ENCODE measurements around the gene SMAD4.
"Not testable (repeated sequence)": the region's sequence is repeated elsewhere in the genome, so short reads cannot be mapped to it uniquely, and the experiment has no call there.

SMAD4 gene

GRCh38 chr18:51091270-51091669, 61.3 kb downstream of the SMAD4 start:
- Histone ChIP-seq H3K27ac (ENCODE audit: poor library complexity, severe bottlenecking) (no peak overlapping the region), H3K4me1 (ENCODE audit: insufficient read depth, poor library complexity, severe bottlenecking) (no peaks in the 10 kb centered on the region), H3K36me3 (ENCODE audit: low read depth) (peaks cover 7% of the 10 kb centered on the region), H3K9me3 (ENCODE audit: severe bottlenecking) (peaks cover 3% of the 10 kb centered on the region), H3K4me3 (ENCODE audit: severe bottlenecking) (no peak overlapping the region), H3K27me3 (ENCODE audit: insufficient read depth, poor library complexity, severe bottlenecking) (no peaks in the 10 kb centered on the region)
- DNase-seq (ENCODE audit: low spot score) = no peak
- TF ChIP-seq, protein P1, sequence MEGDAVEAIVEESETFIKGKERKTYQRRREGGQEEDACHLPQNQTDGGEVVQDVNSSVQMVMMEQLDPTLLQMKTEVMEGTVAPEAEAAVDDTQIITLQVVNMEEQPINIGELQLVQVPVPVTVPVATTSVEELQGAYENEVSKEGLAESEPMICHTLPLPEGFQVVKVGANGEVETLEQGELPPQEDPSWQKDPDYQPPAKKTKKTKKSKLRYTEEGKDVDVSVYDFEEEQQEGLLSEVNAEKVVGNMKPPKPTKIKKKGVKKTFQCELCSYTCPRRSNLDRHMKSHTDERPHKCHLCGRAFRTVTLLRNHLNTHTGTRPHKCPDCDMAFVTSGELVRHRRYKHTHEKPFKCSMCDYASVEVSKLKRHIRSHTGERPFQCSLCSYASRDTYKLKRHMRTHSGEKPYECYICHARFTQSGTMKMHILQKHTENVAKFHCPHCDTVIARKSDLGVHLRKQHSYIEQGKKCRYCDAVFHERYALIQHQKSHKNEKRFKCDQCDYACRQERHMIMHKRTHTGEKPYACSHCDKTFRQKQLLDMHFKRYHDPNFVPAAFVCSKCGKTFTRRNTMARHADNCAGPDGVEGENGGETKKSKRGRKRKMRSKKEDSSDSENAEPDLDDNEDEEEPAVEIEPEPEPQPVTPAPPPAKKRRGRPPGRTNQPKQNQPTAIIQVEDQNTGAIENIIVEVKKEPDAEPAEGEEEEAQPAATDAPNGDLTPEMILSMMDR (IDR thresholded peaks at IDR 0.05; ENCODE audit: poor library complexity, severe bottlenecking) = no peak
- peak; percentile 46; the same call in 1 of the 3 replicates for ATAC-seq (ENCODE audit: low read depth)

DNA sequence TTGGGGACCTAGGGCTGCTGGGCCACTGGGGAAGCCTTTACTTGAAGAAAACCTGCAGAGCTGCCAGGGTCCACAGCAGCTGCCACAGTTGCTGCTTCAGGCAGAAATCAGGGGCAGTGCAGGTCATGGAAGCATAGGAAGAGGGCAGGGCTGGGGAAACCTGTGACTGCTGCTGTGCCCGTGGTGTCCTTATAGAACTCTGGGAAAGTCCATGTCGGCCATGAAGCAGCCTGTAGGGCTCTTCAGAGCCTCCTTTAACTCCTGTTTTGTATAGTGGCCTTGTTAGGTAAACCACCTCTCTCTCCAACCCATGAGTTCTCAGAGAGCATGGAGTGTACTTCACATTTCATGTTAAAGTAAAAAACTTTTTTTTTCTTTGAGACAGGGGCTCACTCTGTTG, 62.1 kb downstream of the SMAD4 start:
- Histone ChIP-seq H3K4me1 (ENCODE audit: insufficient read depth, poor library complexity, severe bottlenecking) (no peaks in the 10 kb centered on the region), H3K36me3 (ENCODE audit: low read depth) (no peaks in the 10 kb centered on the region; the same call in 1 of the 2 replicates), H3K27me3 (ENCODE audit: insufficient read depth, poor library complexity, severe bottlenecking) (no peaks in the 10 kb centered on the region), H3K4me3 (ENCODE audit: severe bottlenecking) (no peak overlapping the region), H3K9me3 (ENCODE audit: severe bottlenecking) (peaks cover 3% of the 10 kb centered on the region), H3K27ac (ENCODE audit: poor library complexity, severe bottlenecking) (no peak overlapping the region)
- TF ChIP-seq, protein P1 (IDR thresholded peaks at IDR 0.05; ENCODE audit: poor library complexity, severe bottlenecking) = no peak
- ATAC-seq (ENCODE audit: low read depth) (peak; percentile 23; the same call in 1 of the 3 replicates), DNase-seq (ENCODE audit: low spot score) (no peak)

- H3K4me1 ChIP-seq (ENCODE audit: insufficient read depth, poor library complexity, severe bottlenecking); H3K36me3 ChIP-seq (ENCODE audit: low read depth); H3K27ac ChIP-seq (ENCODE audit: poor library complexity, severe bottlenecking); H3K27me3 ChIP-seq (ENCODE audit: insufficient read depth, poor library complexity, severe bottlenecking); ATAC-seq (ENCODE audit: low read depth); H3K9me3 ChIP-seq (ENCODE audit: severe bottlenecking); H3K4me3 ChIP-seq (ENCODE audit: severe bottlenecking); DNase-seq (ENCODE audit: low spot score): not testable (repeated sequence)
Observed at GRCh38 chr18:51092967-51093366, 63.0 kb downstream of the SMAD4 start.

DNA sequence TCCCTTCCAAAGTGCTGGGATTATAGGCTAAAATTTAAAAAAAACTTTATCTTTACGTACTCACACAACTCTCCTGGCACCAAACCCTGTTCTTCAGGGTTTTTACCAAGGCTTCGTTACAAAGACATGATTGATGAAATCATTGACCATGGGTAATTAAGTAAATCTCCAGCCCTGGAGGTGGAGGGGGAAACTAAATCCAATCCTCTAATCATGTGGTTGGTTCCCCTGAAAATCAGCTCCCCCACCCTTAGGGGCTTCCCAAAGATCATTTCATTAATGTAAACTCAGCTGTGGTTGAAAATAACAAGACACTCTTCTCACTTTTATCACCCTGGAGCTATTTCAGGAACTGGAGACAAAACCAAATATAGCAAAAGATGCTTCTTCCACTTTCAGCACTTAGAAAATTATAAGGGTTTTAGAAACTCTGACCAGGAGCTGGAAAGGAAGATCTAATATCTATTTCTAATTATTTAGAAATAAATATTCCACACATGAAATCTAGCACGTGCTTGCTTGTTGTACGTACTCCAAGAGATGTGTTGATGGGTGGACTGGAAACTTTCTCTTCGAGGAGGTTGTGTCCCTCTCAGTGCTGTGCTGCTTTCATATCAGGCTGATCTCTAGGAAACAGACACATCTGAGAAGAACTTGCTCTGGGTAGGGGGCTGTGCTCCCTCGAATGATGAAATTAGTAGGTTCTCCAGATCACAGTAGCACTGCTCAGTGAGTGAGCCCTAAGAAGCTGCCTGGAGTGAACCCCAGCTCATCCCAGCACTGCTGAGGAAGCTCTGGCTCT, 67.2 kb downstream of the SMAD4 start:
- no peaks in the 10 kb centered on the region for H3K4me1 ChIP-seq (ENCODE audit: insufficient read depth, poor library complexity, severe bottlenecking)
- no peak for ATAC-seq (ENCODE audit: low read depth)
- no peak overlapping the region for H3K4me3 ChIP-seq (ENCODE audit: severe bottlenecking)
- H3K27me3 ChIP-seq (ENCODE audit: insufficient read depth, poor library complexity, severe bottlenecking) = no peaks in the 10 kb centered on the region
- H3K9me3 ChIP-seq (ENCODE audit: severe bottlenecking) = no peaks in the 10 kb centered on the region
- no peak overlapping the region for H3K27ac ChIP-seq (ENCODE audit: poor library complexity, severe bottlenecking)
- TF ChIP-seq, protein P1 (IDR thresholded peaks at IDR 0.05; ENCODE audit: poor library complexity, severe bottlenecking) = no peak
- DNase-seq (ENCODE audit: low spot score) = no peak
- H3K36me3 ChIP-seq (ENCODE audit: low read depth) = no peaks in the 10 kb centered on the region

- no peak overlapping the region for H3K4me3 ChIP-seq (ENCODE audit: severe bottlenecking)
- DNase-seq (ENCODE audit: low spot score) = no peak
- no peaks in the 10 kb centered on the region for H3K27me3 ChIP-seq (ENCODE audit: insufficient read depth, poor library complexity, severe bottlenecking)
- H3K4me1 ChIP-seq (ENCODE audit: insufficient read depth, poor library complexity, severe bottlenecking) = no peaks in the 10 kb centered on the region
- H3K9me3 ChIP-seq (ENCODE audit: severe bottlenecking) = no peaks in the 10 kb centered on the region
- ATAC-seq (ENCODE audit: low read depth) = no peak
- TF ChIP-seq, protein P1 (IDR thresholded peaks at IDR 0.05; ENCODE audit: poor library complexity, severe bottlenecking) = no peak
- H3K36me3 ChIP-seq (ENCODE audit: low read depth) = no peaks in the 10 kb centered on the region
- H3K27ac ChIP-seq (ENCODE audit: poor library complexity, severe bottlenecking) = no peak overlapping the region
Observed at GRCh38 chr18:51098082-51098481, 68.1 kb downstream of the SMAD4 start.
